Measurements from ENCODE around the gene ANKRD16.
A peak's percentile ranks its signal among the peaks of the same experiment; 100 is the strongest.
"Not testable (repeated sequence)": the region's sequence is repeated elsewhere in the genome, so short reads cannot be mapped to it uniquely, and the experiment has no call there.

The ANKRD16 gene

GRCh38 chr10:5902511-5903274 is 13.0 kb upstream of the ANKRD16 start:
- no peak for DNase-seq

- DNase-seq: no peak
These were observed 10.6 kb upstream of the ANKRD16 start for GRCh38 chr10:5900247-5900646.

GRCh38 chr10:5898163-5898562 is 8.5 kb upstream of the ANKRD16 start:
- no peak for DNase-seq

GRCh38 chr10:5897504-5897903 is 7.8 kb upstream of the ANKRD16 start:
- no peak for DNase-seq

- DNase-seq: no peak
These were observed 7.3 kb upstream of the ANKRD16 start for GRCh38 chr10:5897053-5897340.

- DNase-seq: no peak
These were observed 6.7 kb upstream of the ANKRD16 start for GRCh38 chr10:5896208-5897052.

- no peak for DNase-seq
These were observed 6.1 kb upstream of the ANKRD16 start for GRCh38 chr10:5895804-5896203.

GRCh38 chr10:5895365-5895764 is 5.7 kb upstream of the ANKRD16 start:
- DNase-seq: no peak

- no peak for DNase-seq
These were observed 5.2 kb upstream of the ANKRD16 start for GRCh38 chr10:5894873-5895272.

- no peak for DNase-seq
These were observed 4.7 kb upstream of the ANKRD16 start for GRCh38 chr10:5894403-5894802.

- no peak for DNase-seq
These were observed 3.6 kb upstream of the ANKRD16 start for GRCh38 chr10:5893321-5893720.

- DNase-seq: no peak
These were observed 2.3 kb upstream of the ANKRD16 start for GRCh38 chr10:5892007-5892406.

- DNase-seq: no peak
These were observed 1.3 kb upstream of the ANKRD16 start for GRCh38 chr10:5891009-5891408.

GRCh38 chr10:5890452-5890915 is 791 bp upstream of the ANKRD16 start:
- DNase-seq: peak in 2 of 14 donors; percentile 3 to 21

- DNase-seq: peak in 4 of 14 donors; percentile 4 to 60 (median 26)
These were observed 660 bp downstream of the ANKRD16 start for GRCh38 chr10:5888843-5889623.

GRCh38 chr10:5888351-5888750 is 1.3 kb downstream of the ANKRD16 start:
- no peak for DNase-seq

- no peak for DNase-seq
These were observed 2.1 kb downstream of the ANKRD16 start for GRCh38 chr10:5887641-5888040.

- DNase-seq: no peak
These were observed 2.7 kb downstream of the ANKRD16 start for GRCh38 chr10:5887029-5887428.

- DNase-seq: no peak
These were observed 4.1 kb downstream of the ANKRD16 start for GRCh38 chr10:5885619-5886018.

GRCh38 chr10:5882961-5883360 is 6.7 kb downstream of the ANKRD16 start:
- DNase-seq: no peak

- not testable (repeated sequence) for DNase-seq
These were observed 12.7 kb downstream of the ANKRD16 start for GRCh38 chr10:5877041-5877440.

- DNase-seq: peak in 1 of 14 donors; percentile 47
These were observed 13.4 kb downstream of the ANKRD16 start for GRCh38 chr10:5876181-5876768.

Data from C1 segment of cervical spinal cord (tissue), 14 donors.